OCI-LY3 (cell line): ENCODE data around the gene TRIM61.
"Not testable (repeated sequence)": the region's sequence is repeated elsewhere in the genome, so short reads cannot be mapped to it uniquely, and the experiment has no call there.

Experiments
- H2AFZ ChIP-seq: fragments of 200-600, 300-600 bp; shearing (Covaris generic); 2 replicates; pipeline ENCODE4 v1.6.0; 2014; ENCODE audit warnings: antibody characterized with exemption, low read depth, low read length
- H3K27ac ChIP-seq: fragments of 200-600, 300-600 bp; sonication (generic); 2 replicates; pipeline ENCODE4 v1.5.1; 2014; ENCODE audit warnings: mild to moderate bottlenecking, low read length, moderate library complexity, mixed read lengths
- H3K27me3 ChIP-seq: fragments of 200-600, 300-600 bp; sonication (generic); 2 replicates; pipeline ENCODE4 v1.6.1; 2014; ENCODE audit warnings: low read depth, low read length, mixed read lengths
- H3K36me3 ChIP-seq: fragments of 200-600, 300-600 bp; sonication (generic); replicated peaks from 2 replicates; pipeline ENCODE3; 2014; ENCODE audit warnings: low read depth, low read length, mixed read lengths
- H3K4me1 ChIP-seq: fragments of 300-600, 200-600 bp; sonication (generic); 2 replicates; pipeline ENCODE4 v1.6.1; 2014; ENCODE audit warnings: low read length, mixed read lengths
- H3K4me2 ChIP-seq: fragments of 200-600, 300-600 bp; sonication (generic); 2 replicates; pipeline ENCODE4 v1.6.1; 2014; ENCODE audit warnings: low read length, mixed read lengths
- H3K4me3 ChIP-seq: fragments of 300-600, 200-600 bp; sonication (generic); 2 replicates; pipeline ENCODE4 v1.5.1; 2014; ENCODE audit warnings: antibody characterized with exemption, mild to moderate bottlenecking, low read length, moderate library complexity
- H3K79me2 ChIP-seq: fragments of 300-600, 200-600 bp; shearing (Covaris generic); 2 replicates; pipeline ENCODE4 v1.6.1; 2014; ENCODE audit warnings: mild to moderate bottlenecking, low read length, mixed read lengths
- H3K9ac ChIP-seq: fragments of 300-600, 200-600 bp; shearing (Covaris generic); 2 replicates; pipeline ENCODE4 v1.6.0; 2014; ENCODE audit warnings: mild to moderate bottlenecking, low read length, moderate library complexity
- H3K9me3 ChIP-seq: fragments of 200-600, 300-600 bp; shearing (Covaris generic); 2 replicates; pipeline ENCODE4 v1.6.1; 2014; ENCODE audit warnings: low read length, mixed read lengths; ENCODE audit not compliant: insufficient read depth
- H4K20me1 ChIP-seq: fragments of 200-600, 300-600 bp; sonication (generic); 2 replicates; pipeline ENCODE4 v1.6.1; 2016; ENCODE audit warnings: low read length, mixed read lengths; ENCODE audit not compliant: insufficient read depth
- EZH2phosphoT487 ChIP-seq: fragments of 200-600 bp; shearing (Covaris generic); IDR thresholded peaks from 2 replicates; pipeline ENCODE4 v1.6.1; 2018; ENCODE audit warnings: antibody characterized with exemption, mixed run types, low read depth
- TF ChIP-seq, protein P1 (sequence below): fragments of 200-600, 300-600 bp; sonication (generic); IDR thresholded peaks from 2 replicates; pipeline ENCODE4 v1.5.1; 2014; ENCODE audit warnings: antibody characterized with exemption, low read length, low read depth

The TRIM61 gene

GRCh38 chr4:164935363-164935762 is 42.1 kb downstream of the TRIM61 start:
- H3K79me2 ChIP-seq: no peaks in the 10 kb centered on the region
- no peaks in the 10 kb centered on the region for H3K9me3 ChIP-seq
- H3K36me3 ChIP-seq: no peaks in the 10 kb centered on the region
- peak overlapping the region; percentile 18; the same call in 1 of the 2 replicates for H3K4me3 ChIP-seq
- no peaks in the 10 kb centered on the region for H4K20me1 ChIP-seq
- no peak for TF ChIP-seq EZH2phosphoT487
- TF ChIP-seq, protein P1, sequence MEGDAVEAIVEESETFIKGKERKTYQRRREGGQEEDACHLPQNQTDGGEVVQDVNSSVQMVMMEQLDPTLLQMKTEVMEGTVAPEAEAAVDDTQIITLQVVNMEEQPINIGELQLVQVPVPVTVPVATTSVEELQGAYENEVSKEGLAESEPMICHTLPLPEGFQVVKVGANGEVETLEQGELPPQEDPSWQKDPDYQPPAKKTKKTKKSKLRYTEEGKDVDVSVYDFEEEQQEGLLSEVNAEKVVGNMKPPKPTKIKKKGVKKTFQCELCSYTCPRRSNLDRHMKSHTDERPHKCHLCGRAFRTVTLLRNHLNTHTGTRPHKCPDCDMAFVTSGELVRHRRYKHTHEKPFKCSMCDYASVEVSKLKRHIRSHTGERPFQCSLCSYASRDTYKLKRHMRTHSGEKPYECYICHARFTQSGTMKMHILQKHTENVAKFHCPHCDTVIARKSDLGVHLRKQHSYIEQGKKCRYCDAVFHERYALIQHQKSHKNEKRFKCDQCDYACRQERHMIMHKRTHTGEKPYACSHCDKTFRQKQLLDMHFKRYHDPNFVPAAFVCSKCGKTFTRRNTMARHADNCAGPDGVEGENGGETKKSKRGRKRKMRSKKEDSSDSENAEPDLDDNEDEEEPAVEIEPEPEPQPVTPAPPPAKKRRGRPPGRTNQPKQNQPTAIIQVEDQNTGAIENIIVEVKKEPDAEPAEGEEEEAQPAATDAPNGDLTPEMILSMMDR: peak; percentile 46
- peak overlapping the region; percentile 93 for H2AFZ ChIP-seq
- peak overlapping the region; percentile 49 for H3K4me2 ChIP-seq
- H3K27me3 ChIP-seq: no peaks in the 10 kb centered on the region
- peak overlapping the region; percentile 69 for H3K27ac ChIP-seq
- H3K4me1 ChIP-seq: peaks cover 27% of the 10 kb centered on the region
- peak overlapping the region; percentile 25; the same call in 1 of the 2 replicates for H3K9ac ChIP-seq

GRCh38 chr4:164933244-164933643 is 44.2 kb downstream of the TRIM61 start:
- Histone ChIP-seq H3K27ac (no peak overlapping the region), H3K4me1 (peaks cover 27% of the 10 kb centered on the region), H4K20me1 (no peaks in the 10 kb centered on the region), H3K4me2 (no peak overlapping the region), H2AFZ (no peak overlapping the region), H3K79me2 (no peaks in the 10 kb centered on the region), H3K36me3 (no peaks in the 10 kb centered on the region), H3K4me3 (no peak overlapping the region), H3K27me3 (no peaks in the 10 kb centered on the region), H3K9me3 (no peaks in the 10 kb centered on the region), H3K9ac (no peak overlapping the region)
- TF ChIP-seq, protein P1: no peak
- no peak for TF ChIP-seq EZH2phosphoT487

- no peak overlapping the region for H3K4me3 ChIP-seq
- H3K4me2 ChIP-seq: no peak overlapping the region
- H3K4me1 ChIP-seq: peaks cover 16% of the 10 kb centered on the region
- no peaks in the 10 kb centered on the region for H3K9me3 ChIP-seq
- no peaks in the 10 kb centered on the region for H3K27me3 ChIP-seq
- H3K36me3 ChIP-seq: no peaks in the 10 kb centered on the region
- TF ChIP-seq, protein P1: no peak
- no peak for TF ChIP-seq EZH2phosphoT487
- H3K9ac ChIP-seq: no peak overlapping the region
- H2AFZ ChIP-seq: no peak overlapping the region
- no peak overlapping the region for H3K27ac ChIP-seq
- H3K79me2 ChIP-seq: no peaks in the 10 kb centered on the region
- no peaks in the 10 kb centered on the region for H4K20me1 ChIP-seq
Observed at GRCh38 chr4:164931551-164932324, 45.7 kb downstream of the TRIM61 start.

DNA sequence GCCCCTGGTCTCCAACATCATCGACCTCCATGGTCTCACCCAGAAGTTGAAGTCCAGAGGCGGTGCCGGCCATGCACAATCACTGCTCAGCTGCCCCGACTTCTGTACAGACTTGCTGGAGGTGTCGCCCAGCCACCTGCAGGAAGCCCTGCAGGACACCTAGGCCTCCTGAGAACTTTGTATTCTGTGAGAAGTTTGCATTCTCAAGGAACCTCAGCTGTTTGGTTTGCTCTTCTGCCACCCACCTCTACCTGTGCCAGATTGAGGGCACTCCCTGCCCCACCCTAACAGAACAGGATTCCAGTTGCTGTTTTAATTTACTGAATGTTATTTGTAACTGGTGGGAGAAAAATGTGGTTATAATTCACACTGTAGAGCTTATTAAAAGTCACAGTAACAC is 46.8 kb downstream of the TRIM61 start:
- Histone ChIP-seq H3K36me3 (no peaks in the 10 kb centered on the region), H3K79me2 (no peaks in the 10 kb centered on the region), H3K27ac (no peak overlapping the region), H3K4me3 (no peak overlapping the region), H3K27me3 (no peaks in the 10 kb centered on the region), H3K4me2 (no peak overlapping the region), H3K9me3 (no peaks in the 10 kb centered on the region), H4K20me1 (no peaks in the 10 kb centered on the region), H3K9ac (no peak overlapping the region), H3K4me1 (peaks cover 5% of the 10 kb centered on the region), H2AFZ (no peak overlapping the region)
- no peak for TF ChIP-seq EZH2phosphoT487
- TF ChIP-seq, protein P1: no peak

- H4K20me1 ChIP-seq, H3K9ac ChIP-seq, H3K79me2 ChIP-seq, H3K27ac ChIP-seq, H3K27me3 ChIP-seq, H3K4me2 ChIP-seq, H3K4me3 ChIP-seq, H3K4me1 ChIP-seq, H3K9me3 ChIP-seq, H3K36me3 ChIP-seq, H2AFZ ChIP-seq: not testable (repeated sequence)
Observed at GRCh38 chr4:164927101-164927500, 50.4 kb downstream of the TRIM61 start.
